GM04504 (cell line): ENCODE data around the gene BAIAP3.
"Not testable (repeated sequence)": the region's sequence is repeated elsewhere in the genome, so short reads cannot be mapped to it uniquely, and the experiment has no call there.

Experiments
- DNase-seq: peaks from one replicate; pipeline ENCODE4 v3.0.0-alpha.2; 2012; ENCODE audit warnings: low read depth

BAIAP3 gene

GRCh38 chr16:1333149-1333812, at the start of gene BAIAP3:
BAIAP3 (plus strand) TSS chr16:1333645; CDS start chr16:1338550, 4,905 bp downstream.
- DNase-seq, result no peak

- DNase-seq, result no peak
These were observed 49.3 kb upstream of the BAIAP3 start for GRCh38 chr16:1283996-1284616.

DNA sequence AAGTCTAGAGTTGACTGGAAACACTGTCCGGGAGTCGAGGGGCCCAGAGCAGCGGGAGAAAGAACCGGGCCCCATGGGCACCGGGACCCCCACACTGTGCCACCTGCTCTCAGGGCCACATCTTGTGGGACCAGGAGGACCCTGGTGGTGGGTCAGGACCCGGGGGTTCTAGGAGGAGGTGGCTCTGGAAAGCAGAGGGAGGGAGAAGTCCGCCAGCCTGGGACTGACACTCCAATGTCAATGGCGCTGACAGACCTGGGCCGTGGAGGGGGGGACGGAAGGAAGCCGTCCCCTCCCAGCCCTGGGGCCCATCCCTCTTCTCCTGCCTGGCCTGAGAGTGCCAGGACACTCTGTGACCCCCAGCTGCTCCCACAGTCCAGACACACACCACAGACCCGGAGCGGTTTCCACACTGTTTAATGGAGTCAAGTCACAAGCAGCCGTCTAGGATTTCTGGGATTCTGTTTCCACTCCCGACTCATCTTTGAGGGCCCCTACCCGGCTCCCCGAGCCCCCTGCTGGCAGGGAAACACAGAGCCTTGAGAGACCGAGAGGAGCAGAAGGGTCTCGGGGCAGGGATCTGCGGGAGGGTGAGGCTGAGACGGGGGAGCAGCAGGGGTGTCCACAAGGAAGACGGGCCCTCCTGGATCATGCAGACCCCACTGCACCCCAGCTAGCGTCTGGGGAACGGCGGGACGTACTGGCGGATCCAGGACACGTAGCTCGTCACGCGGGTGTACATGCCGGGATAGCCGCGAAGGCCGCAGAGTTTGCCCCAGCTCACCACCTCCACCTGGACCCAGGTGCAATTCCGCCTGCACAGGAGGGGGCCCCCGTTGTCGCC, 47.6 kb upstream of the BAIAP3 start:
- DNase-seq, result no peak

- no peak for DNase-seq
These were observed 46.8 kb upstream of the BAIAP3 start for GRCh38 chr16:1286513-1287094.

DNA sequence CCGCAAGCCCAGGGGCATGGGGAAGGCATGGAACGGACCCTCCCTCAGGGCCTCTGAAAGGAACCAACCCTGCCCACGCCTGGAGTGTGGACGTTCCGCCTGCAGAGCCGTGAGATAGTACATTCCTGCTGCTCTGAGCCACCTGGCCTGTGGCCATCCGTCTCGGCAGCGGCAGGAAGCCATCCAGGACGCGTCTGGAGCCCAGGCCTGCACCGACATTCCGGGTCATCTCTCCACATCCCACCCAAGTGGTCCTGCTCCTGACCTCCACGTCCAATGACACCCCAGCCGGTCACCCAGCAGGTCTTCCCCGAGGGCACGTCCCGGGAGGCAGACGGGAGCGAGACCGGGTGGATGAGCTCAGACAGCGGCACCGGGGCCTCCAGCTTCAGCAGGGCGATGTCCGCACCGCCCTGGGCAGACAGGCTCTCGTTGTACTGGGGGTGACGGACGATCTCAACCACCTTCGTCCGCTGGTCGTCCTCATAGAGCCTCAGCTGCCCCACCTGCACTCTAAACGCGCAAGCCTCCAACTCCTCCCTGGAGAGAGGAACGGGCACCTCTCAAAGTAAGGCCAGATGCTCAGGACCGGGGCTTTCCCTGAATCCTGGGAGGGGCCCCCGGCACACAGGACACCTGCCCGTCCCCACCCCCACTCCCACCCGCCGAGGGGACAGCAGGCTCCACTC, 45.3 kb upstream of the BAIAP3 start:
- no peak for DNase-seq

- no peak for DNase-seq
These were observed 44.5 kb upstream of the BAIAP3 start for GRCh38 chr16:1288813-1289476.

- no peak for DNase-seq
These were observed 44.0 kb upstream of the BAIAP3 start for GRCh38 chr16:1289477-1289866.

DNA sequence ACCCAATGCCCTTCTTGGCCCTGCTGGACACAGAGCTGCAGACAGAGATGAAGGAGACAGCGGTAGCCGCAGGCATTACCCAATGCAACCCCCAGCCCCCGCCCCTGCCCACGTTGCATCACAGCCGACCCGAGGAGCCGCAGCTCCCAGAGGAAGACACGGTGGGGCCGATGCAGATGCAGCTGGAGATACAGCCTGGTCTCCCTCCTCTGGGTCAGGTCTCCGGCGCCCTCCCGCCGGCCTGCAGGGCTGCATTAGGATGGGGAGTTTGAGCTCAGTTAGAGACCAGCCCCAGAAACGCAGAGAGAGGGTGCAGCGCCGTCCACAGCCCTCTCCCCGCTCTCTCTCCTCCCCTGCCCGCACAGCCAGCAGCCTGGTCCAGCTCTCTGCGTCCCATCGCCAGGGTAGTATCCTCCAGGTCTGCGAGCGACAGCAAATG, 43.4 kb upstream of the BAIAP3 start:
- DNase-seq, result no peak

DNA sequence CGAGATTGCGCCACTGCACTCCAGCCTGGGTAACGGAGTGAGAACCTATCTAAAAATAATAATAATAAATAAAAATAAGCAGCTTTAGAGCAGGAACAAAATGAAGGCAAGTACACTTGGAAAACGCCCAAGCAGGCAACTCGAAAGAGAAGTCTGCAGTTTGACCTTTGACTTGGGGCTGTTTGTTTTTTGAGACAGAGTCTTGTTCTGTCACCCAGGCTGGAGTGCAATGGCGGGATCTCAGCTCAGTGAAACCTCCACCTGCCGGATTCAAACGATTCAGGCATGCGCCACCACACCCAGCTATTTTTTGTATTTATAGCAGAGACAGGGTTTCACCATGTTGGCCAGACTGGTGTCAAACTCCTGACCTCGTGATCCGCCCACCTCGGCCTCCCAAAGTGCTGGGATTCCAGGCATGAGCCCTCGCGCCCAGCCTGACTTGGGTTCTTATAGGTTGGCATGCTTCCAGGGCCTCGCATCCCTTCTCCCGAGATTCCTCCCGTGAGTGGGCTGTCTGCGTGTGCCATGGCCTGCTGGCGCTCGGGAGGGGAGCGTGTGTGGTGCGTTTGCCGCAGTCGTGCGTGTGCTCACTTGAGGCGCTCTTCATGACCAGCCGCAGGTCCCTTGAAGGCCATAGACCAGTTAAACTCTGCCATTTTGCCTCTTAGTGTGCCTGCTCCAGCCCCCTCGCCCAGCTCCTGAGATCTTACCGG, 42.4 kb upstream of the BAIAP3 start:
- DNase-seq, result no peak

DNA sequence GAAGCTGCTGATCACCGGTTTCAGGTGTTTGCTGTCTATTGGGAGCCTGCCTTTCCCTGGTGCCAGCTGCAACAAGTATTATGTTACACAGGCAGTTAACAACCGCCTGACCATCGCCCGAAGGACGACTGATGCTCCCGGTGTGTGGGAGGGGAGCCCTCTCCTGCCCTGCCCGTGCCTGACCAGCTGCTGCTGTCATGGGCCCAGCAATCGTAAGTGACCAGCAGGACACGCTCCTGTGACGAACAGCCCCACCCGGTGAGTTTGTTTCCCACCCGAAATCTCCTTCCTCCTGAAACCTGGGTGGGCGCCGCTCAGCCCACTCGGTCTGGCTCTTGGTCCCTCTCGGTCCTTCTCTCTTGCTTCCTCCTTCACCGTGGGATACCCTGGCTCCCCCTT, 41.9 kb upstream of the BAIAP3 start:
- DNase-seq, result no peak

GRCh38 chr16:1292208-1292607, 41.2 kb upstream of the BAIAP3 start:
- DNase-seq, result not testable (repeated sequence)

DNA sequence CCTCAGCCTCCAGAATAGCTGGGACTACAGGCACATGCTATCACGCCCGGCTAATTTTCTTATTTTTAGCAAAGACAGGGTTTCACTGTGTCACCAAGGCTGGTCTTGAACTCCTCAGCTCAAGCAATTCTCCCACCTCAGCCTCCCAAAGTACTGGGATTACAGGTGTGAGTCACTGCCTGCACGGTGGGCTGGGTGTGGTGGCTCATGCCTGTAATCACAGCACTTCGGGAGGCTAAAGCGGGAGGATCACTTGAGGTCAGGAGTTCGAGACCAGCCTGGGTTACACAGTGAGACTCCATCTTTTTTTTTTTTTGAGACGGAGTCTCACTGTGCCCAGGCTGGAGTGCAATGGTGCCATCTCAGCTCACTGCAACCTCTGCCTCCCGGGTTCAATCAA, 40.6 kb upstream of the BAIAP3 start:
- not testable (repeated sequence) for DNase-seq

DNA sequence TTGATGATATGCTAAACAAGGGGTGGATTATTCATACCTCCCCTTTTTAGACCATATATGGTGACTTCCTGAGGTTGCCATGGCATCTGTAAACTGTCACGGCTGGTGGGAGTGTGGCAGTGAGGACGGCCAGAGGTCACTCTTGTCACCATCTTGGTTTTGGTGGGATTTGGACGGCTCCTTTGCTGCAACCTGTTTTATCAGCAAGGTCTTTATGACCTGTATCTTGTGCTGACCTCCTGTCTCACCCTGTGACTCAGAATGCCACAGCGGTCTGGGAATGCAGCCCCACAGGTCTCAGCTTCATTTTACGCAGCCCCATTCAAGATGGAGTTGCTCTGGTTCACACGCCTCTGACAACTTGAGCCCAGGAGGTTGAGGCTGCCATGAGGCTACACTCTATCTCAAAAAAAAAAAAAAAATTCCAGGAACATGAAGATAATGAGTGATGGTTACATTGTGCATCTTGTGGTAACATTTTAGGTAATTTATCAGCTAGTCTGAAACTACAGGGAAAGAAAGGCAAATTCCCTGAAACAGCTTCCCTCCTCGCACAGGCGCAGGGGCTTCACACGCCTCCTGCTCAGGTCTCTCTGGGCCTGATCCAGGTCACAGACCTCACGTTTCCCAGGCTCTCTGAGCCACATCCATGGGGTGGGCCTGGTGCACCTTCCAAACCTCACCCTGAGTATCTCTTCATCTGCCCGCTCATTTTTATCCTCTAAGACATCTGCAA, 39.4 kb upstream of the BAIAP3 start:
- no peak for DNase-seq

DNA sequence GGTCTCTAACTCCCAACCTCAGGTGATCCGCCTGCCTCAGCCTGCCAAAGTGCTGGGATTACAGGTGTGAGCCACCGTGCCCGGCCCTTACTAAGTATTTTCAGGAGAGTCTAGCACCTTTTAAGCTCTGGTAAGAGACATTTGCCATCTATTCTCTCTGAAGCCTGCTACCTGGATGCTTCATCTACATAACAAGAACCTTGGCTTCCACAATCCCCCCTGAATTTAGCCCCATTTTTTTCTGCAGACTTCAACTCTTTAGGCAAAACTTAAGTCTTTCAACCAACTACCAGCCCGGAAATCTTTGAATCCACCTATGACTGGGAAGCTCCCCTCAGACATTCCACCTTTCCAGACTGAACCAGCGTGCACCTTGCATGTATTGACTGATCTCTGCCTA, 38.0 kb upstream of the BAIAP3 start:
- DNase-seq, result no peak

- DNase-seq, result not testable (repeated sequence)
These were observed 36.8 kb upstream of the BAIAP3 start for GRCh38 chr16:1296688-1297017.

- DNase-seq, result no peak
These were observed 36.3 kb upstream of the BAIAP3 start for GRCh38 chr16:1297018-1297696.

DNA sequence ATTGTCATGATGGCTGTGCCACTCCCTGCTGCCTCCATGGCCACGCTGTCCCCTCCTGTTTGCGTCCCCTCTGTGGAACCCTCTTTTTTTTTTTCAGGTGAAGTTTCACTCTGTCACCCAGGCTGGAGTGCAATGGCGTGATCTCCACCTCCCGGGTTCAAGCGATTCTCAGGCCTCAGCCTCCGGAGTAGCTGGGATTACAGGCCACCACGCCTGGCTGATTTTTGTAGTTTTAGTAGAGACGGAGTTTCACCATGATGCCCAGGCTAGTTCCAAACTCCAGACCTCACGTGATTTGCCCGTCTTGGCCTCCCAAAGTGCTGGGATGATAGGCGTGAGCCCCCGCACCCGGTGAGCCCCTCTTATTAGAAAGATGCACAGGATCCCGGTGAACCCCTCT, 35.0 kb upstream of the BAIAP3 start:
- no peak for DNase-seq

DNA sequence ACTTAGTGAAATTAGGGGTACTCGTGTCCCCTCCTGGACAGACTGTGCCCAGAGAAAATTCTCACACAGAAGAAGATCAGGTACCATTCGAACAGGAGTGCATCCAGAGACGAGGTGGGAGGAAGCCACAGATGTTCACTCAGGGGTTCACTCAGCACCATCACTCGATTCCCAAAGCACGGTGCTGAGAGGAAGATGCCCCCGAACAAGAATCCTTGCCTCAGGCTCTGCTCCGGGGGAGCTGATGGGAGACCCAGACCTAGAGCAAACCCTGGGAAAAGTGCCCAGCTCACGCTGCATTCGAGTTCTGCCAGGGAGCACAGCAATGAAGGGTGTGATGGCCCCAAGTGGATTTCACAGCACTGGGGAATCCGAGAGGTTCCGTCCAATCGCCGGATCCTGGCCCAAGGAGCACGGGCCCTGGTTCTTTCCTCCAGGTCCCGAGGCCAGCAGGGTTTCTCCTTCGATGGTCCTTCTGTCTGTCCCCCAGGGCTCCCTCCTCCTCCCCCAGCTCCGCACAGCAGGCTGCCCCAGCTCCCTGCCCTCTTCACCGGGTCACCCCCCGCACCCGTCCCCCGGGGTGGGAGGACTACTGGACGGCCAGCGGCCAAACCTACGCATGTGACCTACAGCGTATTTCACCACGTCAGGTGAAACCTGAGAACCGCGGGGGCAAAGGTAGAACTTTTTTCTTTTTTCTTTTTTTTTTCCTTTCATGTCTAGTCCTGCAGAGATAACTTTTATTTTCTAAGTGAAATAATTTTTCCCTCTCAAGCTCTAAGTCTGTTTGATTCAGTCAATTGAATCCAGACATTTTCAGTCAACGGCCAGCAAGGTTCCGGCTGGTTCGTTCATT, 34.2 kb upstream of the BAIAP3 start:
- DNase-seq, result no peak

DNA sequence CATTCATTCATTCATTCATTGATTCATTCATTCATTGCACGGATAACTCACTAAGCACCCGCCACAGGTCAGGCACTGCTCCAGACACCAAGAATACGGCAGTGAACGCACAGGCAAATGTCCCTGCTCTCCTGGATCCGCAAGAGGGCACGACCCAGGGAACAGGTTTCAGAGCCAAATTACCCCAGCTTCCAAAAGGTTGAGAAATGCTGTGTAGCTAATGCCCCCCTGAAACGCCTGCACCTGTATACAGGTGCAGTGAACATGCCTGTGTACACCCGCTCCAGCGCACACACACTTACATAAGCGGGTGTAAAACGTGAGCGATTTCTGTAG, 33.6 kb upstream of the BAIAP3 start:
- no peak for DNase-seq
